HCT116 (cell line): ENCODE data around the gene SUSD3. TPM values are rescaled to one million over a fixed set of nuclear protein-coding genes. Genes with fewer than 3 reads are reported as not detected.

Source experiments
- ATAC-seq: fragments of 200-7000 bp; cut with Tn5 transposase; 2 replicates; pipeline ENCODE4 v1.9.1; 2020; ENCODE audit warnings: mild to moderate bottlenecking, moderate library complexity
- BruUV-seq: library from RNA; stranded (reverse); fragments of 400-500 nt; replicated peaks from 2 replicates; lab custom pipeline; 2021; lab: Mats Ljungman, UMichigan
- CTCF ChIA-PET: fragments of 300-600 bp; sonication (Branson Sonifier 250); formaldehyde crosslinking; loops from one replicate; lab custom pipeline; 2021; ENCODE audit warnings: antibody characterized with exemption; lab: Charles Lee
- POLR2A ChIA-PET: fragments of 300-600, 350-600 bp; sonication (Branson Sonifier 250); formaldehyde crosslinking; loops from one replicate; lab custom pipeline; 2021; ENCODE audit warnings: antibody characterized with exemption; lab: Charles Lee
- RAD21 ChIA-PET, 2 experiments: fragments of 300-600 bp; sonication (Branson Sonifier 250); formaldehyde crosslinking; loops; one replicate each; lab custom pipeline; 2023; ENCODE audit warnings: low total read pairs in 2 of 2; ENCODE audit not compliant: uncharacterized antibody in 2 of 2, unreplicated experiment in 2 of 2, low non-redundant PET in 1 of 2; lab: Charles Lee
- DNase-seq: peaks from one replicate; pipeline ENCODE4 v3.0.0-alpha.2; 2010; ENCODE audit warnings: low read depth, low spot score
- H2AFZ ChIP-seq: fragments of 200-600 bp; shearing (Covaris generic), sonication (generic); 2 replicates; pipeline ENCODE4 v1.6.1; 2017; ENCODE audit warnings: low read depth, mixed run types, mixed read lengths, antibody characterized with exemption, low read length; ENCODE audit not compliant: poor library complexity, severe bottlenecking
- H3K27ac ChIP-seq: 2 replicates; pipeline ENCODE4 v1.5.1; 2012; ENCODE audit warnings: low read depth, low read length
- H3K27me3 ChIP-seq: fragments of 200-600 bp; sonication (generic); 2 replicates; pipeline ENCODE4 v1.6.1; 2016; ENCODE audit warnings: mixed run types, low read length, mixed read lengths; ENCODE audit not compliant: insufficient read depth
- H3K36me3 ChIP-seq, 2 experiments: fragments of 200-500 bp in 1 of 2; fragments of 200-600 bp in 1 of 2; sonication (Bioruptor generic) in 1 of 2; sonication (generic) in 1 of 2; 2 replicates each; pipeline versions ENCODE4 v1.5.1 to v1.6.1; 2014 to 2016; ENCODE audit warnings: low read length in 2 of 2, inconsistent platforms in 1 of 2, mixed read lengths in 1 of 2, mixed run types in 1 of 2; ENCODE audit not compliant: insufficient read depth in 2 of 2, control insufficient read depth in 1 of 2
- H3K4me1 ChIP-seq, 2 experiments: fragments of 200-600 bp in 1 of 2; sonication (generic) in 1 of 2; 2 replicates each; pipeline versions ENCODE4 v1.5.1 to v1.6.1; 2012 to 2017; ENCODE audit warnings: low read length in 2 of 2, inconsistent platforms in 1 of 2, mild to moderate bottlenecking in 1 of 2, mixed read lengths in 1 of 2, mixed run types in 1 of 2, moderate library complexity in 1 of 2; ENCODE audit not compliant: insufficient read depth in 2 of 2, control insufficient read depth in 1 of 2
- H3K4me2 ChIP-seq: fragments of 200-600 bp; sonication (generic); 2 replicates; pipeline ENCODE4 v1.6.1; 2017; ENCODE audit warnings: mixed run types, low read length, mixed read lengths
- H3K4me3 ChIP-seq, 2 experiments: fragments of 200-600 bp in 1 of 2; sonication (generic) in 1 of 2; replicated peaks in 1 of 2; 2 replicates each; pipeline ENCODE4 v1.5.1; 2011 to 2016; ENCODE audit warnings: low read length in 2 of 2, control low read depth in 1 of 2, low read depth in 1 of 2, mild to moderate bottlenecking in 1 of 2, mixed read lengths in 1 of 2, mixed run types in 1 of 2
- H3K79me2 ChIP-seq: fragments of 200-600 bp; sonication (generic); 2 replicates; pipeline ENCODE4 v1.6.1; 2017; ENCODE audit warnings: mild to moderate bottlenecking, mixed run types, low read length, moderate library complexity, mixed read lengths; ENCODE audit not compliant: insufficient read depth
- H3K9ac ChIP-seq: fragments of 200-600 bp; sonication (generic); 2 replicates; pipeline ENCODE4 v1.6.1; 2016; ENCODE audit warnings: low read length, mixed read lengths
- H3K9me2 ChIP-seq: fragments of 200-600 bp; sonication (generic), shearing (Covaris generic); 2 replicates; pipeline ENCODE4 v1.6.1; 2017; ENCODE audit warnings: mixed run types, mild to moderate bottlenecking, moderate library complexity; ENCODE audit not compliant: insufficient read depth
- H3K9me3 ChIP-seq, 2 experiments: fragments of 200-500 bp in 1 of 2; fragments of 200-600 bp in 1 of 2; sonication (Bioruptor generic) in 1 of 2; sonication (generic) in 1 of 2; 2 replicates each; pipeline ENCODE4 v1.6.1; 2014 to 2017; ENCODE audit warnings: low read length in 2 of 2, mixed read lengths in 2 of 2, inconsistent platforms in 1 of 2, low read depth in 1 of 2, mild to moderate bottlenecking in 1 of 2, mixed run types in 1 of 2, moderate library complexity in 1 of 2; ENCODE audit not compliant: control insufficient read depth in 1 of 2, insufficient read depth in 1 of 2
- H4K20me1 ChIP-seq: fragments of 200-600 bp; sonication (generic), shearing (Covaris generic); 2 replicates; pipeline ENCODE4 v1.6.1; 2017; ENCODE audit warnings: mixed run types, mild to moderate bottlenecking, moderate library complexity; ENCODE audit not compliant: insufficient read depth
- CBX3 ChIP-seq: IDR thresholded peaks from 2 replicates; pipeline ENCODE4 v1.6.1; 2012; ENCODE audit warnings: low read depth
- CEBPB ChIP-seq: IDR thresholded peaks from 2 replicates; pipeline ENCODE4 v1.6.1; 2012; ENCODE audit warnings: low read depth
- EGR1 ChIP-seq: IDR thresholded peaks from 2 replicates; pipeline ENCODE4 v1.6.1; 2012; ENCODE audit warnings: low read depth
- ELF1 ChIP-seq: IDR thresholded peaks from 2 replicates; pipeline ENCODE4 v1.6.1; 2012; ENCODE audit warnings: low read depth, borderline replicate concordance
- EZH2phosphoT487 ChIP-seq: fragments of 200-600 bp; IDR thresholded peaks from 2 replicates; pipeline ENCODE4 v1.6.1; 2018; ENCODE audit warnings: antibody characterized with exemption, borderline replicate concordance
- FOSL1 ChIP-seq: IDR thresholded peaks from 2 replicates; pipeline ENCODE4 v1.6.1; 2012; ENCODE audit warnings: low read depth
- JUND ChIP-seq: IDR thresholded peaks from 2 replicates; pipeline ENCODE4 v1.6.1; 2012
- POLR2A ChIP-seq: IDR thresholded peaks from 2 replicates; pipeline ENCODE4 v1.7.0; 2011; ENCODE audit warnings: borderline replicate concordance; ENCODE audit not compliant: insufficient read depth, insufficient read length; ENCODE audit errors: extremely low read depth
- RAD21 ChIP-seq: IDR thresholded peaks from 2 replicates; pipeline ENCODE4 v1.6.1; 2012; ENCODE audit warnings: low read depth, mild to moderate bottlenecking
- SP1 ChIP-seq: IDR thresholded peaks from 2 replicates; pipeline ENCODE4 v1.6.1; 2012; ENCODE audit warnings: low read depth
- TCF7L2 ChIP-seq: IDR thresholded peaks from 2 replicates; pipeline ENCODE4 v1.7.0; 2011; ENCODE audit warnings: borderline replicate concordance, inconsistent platforms; ENCODE audit not compliant: insufficient read depth, insufficient read length; ENCODE audit errors: extremely low read depth
- YY1 ChIP-seq: IDR thresholded peaks from 2 replicates; pipeline ENCODE4 v1.6.1; 2011; ENCODE audit warnings: low read length, low read depth, moderate library complexity, mild to moderate bottlenecking; ENCODE audit not compliant: insufficient replicate concordance; ENCODE audit errors: extremely low read depth
- ZNF274 ChIP-seq: fragments of 200-500 bp; sonication (Bioruptor generic); IDR thresholded peaks from 2 replicates; pipeline ENCODE4 v1.6.1; 2014; ENCODE audit warnings: mild to moderate bottlenecking, low read depth, low read length, inconsistent platforms
- intact Hi-C: fragments of 100-400 bp; cut with micrococcal nuclease; formaldehyde crosslinking; loops from 2 replicates; pipeline ENCODE4 v1.10.0; 2022
- total RNA-seq: library from RNA; stranded (reverse); gene quantifications from one replicate; pipeline ENCODE4 v1.2.1, GENCODE V29; 2021; ENCODE audit not compliant: unreplicated experiment
- TF ChIP-seq, protein P1 (sequence below): IDR thresholded peaks from 2 replicates; pipeline ENCODE4 v1.6.1; 2012; ENCODE audit warnings: low read depth
- TF ChIP-seq, protein P2 (sequence below): IDR thresholded peaks from 2 replicates; pipeline ENCODE4 v1.6.1; 2012

Gene SUSD3
- total RNA-seq, 1 experiment from 2014 or later, result 11.3 TPM

DNA sequence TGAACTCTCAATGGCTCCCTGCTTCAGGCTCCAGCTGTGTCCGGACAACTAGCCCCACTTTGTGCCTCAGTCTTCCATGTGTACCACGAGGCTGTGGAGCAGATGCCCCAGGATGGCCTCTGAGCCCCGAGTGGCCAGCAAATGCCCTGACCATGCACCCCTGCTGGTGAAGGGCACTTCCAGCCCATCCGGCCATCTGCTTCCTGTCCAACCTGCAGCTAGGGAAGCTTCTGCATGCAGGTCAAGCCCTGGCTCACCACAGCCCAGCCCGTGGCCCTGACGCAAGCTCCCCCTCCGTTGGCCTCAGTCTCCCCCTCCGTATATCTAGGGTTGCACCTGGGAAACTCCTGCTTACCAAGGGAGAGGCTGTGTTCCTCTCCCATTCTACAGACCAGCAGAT, 70.8 kb downstream of the SUSD3 start:
- intact Hi-C loops, result no loop called here
- Histone ChIP-seq H3K27ac (no peak overlapping the region), H3K4me3 (no peak overlapping the region), H3K9ac (no peak overlapping the region), H3K36me3 (no peaks in the 10 kb centered on the region), H3K9me3 (no peaks in the 10 kb centered on the region), H2AFZ (no peak overlapping the region), H3K79me2 (peaks cover 22% of the 10 kb centered on the region; the same call in 1 of the 2 replicates), H3K27me3 (no peaks in the 10 kb centered on the region), H3K9me2 (no peaks in the 10 kb centered on the region), H3K4me1 (peaks cover 25 to 29% of the 10 kb centered on the region in 2 experiments), H4K20me1 (no peaks in the 10 kb centered on the region), H3K4me2 (no peak overlapping the region)
- TF ChIP-seq RAD21 (no peak), EGR1 (no peak), YY1 (no peak), TCF7L2 (no peak), CEBPB (no peak), POLR2A (no peak), FOSL1 (no peak), ELF1 (no peak), ZNF274 (no peak), EZH2phosphoT487 (no peak), SP1 (no peak), JUND (no peak), CBX3 (no peak)
- TF ChIP-seq, protein P1, sequence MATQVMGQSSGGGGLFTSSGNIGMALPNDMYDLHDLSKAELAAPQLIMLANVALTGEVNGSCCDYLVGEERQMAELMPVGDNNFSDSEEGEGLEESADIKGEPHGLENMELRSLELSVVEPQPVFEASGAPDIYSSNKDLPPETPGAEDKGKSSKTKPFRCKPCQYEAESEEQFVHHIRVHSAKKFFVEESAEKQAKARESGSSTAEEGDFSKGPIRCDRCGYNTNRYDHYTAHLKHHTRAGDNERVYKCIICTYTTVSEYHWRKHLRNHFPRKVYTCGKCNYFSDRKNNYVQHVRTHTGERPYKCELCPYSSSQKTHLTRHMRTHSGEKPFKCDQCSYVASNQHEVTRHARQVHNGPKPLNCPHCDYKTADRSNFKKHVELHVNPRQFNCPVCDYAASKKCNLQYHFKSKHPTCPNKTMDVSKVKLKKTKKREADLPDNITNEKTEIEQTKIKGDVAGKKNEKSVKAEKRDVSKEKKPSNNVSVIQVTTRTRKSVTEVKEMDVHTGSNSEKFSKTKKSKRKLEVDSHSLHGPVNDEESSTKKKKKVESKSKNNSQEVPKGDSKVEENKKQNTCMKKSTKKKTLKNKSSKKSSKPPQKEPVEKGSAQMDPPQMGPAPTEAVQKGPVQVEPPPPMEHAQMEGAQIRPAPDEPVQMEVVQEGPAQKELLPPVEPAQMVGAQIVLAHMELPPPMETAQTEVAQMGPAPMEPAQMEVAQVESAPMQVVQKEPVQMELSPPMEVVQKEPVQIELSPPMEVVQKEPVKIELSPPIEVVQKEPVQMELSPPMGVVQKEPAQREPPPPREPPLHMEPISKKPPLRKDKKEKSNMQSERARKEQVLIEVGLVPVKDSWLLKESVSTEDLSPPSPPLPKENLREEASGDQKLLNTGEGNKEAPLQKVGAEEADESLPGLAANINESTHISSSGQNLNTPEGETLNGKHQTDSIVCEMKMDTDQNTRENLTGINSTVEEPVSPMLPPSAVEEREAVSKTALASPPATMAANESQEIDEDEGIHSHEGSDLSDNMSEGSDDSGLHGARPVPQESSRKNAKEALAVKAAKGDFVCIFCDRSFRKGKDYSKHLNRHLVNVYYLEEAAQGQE, result no peak
- TF ChIP-seq, protein P2, sequence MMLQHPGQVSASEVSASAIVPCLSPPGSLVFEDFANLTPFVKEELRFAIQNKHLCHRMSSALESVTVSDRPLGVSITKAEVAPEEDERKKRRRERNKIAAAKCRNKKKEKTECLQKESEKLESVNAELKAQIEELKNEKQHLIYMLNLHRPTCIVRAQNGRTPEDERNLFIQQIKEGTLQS, result no peak
- POLR2A ChIA-PET, result no interaction called here
- RAD21 ChIA-PET, result no interaction called here
- ATAC-seq (no peak), DNase-seq (no peak)
- CTCF ChIA-PET, result no interaction called here
- BruUV-seq, result no TSS peak
